Hematopoietic multipotent progenitor cell treated with erythropoietin and hydrocortisone succinate and interleukin-3 and kit ligand, for 8 days (in vitro differentiated cells): ENCODE results near the gene NEXMIF.
"Not testable (repeated sequence)": the region's sequence is repeated elsewhere in the genome, so short reads cannot be mapped to it uniquely, and the experiment has no call there.

Experiments used
- DNase-seq: peaks from one replicate; pipeline ENCODE4 v3.0.0-alpha.2; 2015

The NEXMIF gene

GRCh38 chrX:74788545-74789086 is 136.6 kb downstream of the NEXMIF start:
- peak; percentile 1 for DNase-seq

GRCh38 chrX:74784629-74785028 is 140.6 kb downstream of the NEXMIF start:
- no peak for DNase-seq

- no peak for DNase-seq
These were observed 143.7 kb downstream of the NEXMIF start for GRCh38 chrX:74781507-74782034.

GRCh38 chrX:74779175-74779574 is 146.1 kb downstream of the NEXMIF start:
- DNase-seq = no peak

GRCh38 chrX:74774988-74775387 is 150.3 kb downstream of the NEXMIF start:
- no peak for DNase-seq

- no peak for DNase-seq
These were observed 188.8 kb downstream of the NEXMIF start for GRCh38 chrX:74736450-74736849.

- no peak for DNase-seq
These were observed 220.0 kb downstream of the NEXMIF start for GRCh38 chrX:74705269-74705668.

GRCh38 chrX:74701343-74701742 is 223.9 kb downstream of the NEXMIF start:
- not testable (repeated sequence) for DNase-seq

- no peak for DNase-seq
These were observed 240.8 kb downstream of the NEXMIF start for GRCh38 chrX:74684466-74684865.
